ENCODE measurements around the gene TSKS. TPM values are rescaled to one million over a fixed set of nuclear protein-coding genes. Genes with fewer than 3 reads are reported as not detected.
"Not testable (repeated sequence)": the region's sequence is repeated elsewhere in the genome, so short reads cannot be mapped to it uniquely, and the experiment has no call there.

TSKS gene
- total RNA-seq, 1 donor = 1.1 TPM

DNA sequence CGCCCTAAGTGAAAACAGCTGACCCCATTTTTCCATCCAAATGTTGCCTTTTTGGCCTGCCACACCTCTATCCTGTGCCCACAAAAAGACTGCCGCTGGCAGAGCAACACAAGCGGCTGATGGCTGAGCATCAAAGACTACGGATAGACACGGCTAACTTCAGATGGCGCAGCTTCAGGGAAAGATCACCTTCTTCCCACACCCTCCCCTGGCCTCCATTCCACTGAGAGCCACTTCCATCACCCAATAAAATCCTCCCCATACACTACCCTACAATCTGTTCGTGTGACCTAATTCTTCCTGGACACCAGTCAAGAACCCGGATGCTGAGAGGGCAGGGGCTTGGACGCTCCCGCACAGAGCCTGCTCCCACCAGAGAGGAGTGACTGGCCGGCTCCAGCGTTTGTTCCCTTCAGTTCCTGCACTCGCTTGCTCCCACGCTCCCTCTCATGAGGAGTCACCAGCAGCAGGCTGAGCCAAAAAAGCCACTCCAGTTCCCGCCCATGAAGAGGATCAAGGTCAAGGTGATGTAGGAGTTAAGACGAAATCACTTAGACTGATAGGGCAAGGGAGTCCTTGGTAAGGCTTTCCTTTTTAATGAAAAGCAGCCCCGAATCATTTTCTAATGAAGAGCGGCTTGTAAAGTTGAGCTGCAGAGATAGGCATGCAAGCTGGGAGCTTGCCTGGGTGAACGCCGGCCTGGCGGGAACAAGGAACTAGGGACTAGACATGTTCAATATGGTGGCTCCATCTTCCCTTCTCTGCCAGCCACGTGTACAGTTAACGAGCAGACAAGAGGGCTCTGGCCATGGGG is 35.7 kb downstream of the TSKS start:
- DNase-seq (ENCODE audit: low read depth in 2 of 3, low spot score in 2 of 3) = no peak

DNA sequence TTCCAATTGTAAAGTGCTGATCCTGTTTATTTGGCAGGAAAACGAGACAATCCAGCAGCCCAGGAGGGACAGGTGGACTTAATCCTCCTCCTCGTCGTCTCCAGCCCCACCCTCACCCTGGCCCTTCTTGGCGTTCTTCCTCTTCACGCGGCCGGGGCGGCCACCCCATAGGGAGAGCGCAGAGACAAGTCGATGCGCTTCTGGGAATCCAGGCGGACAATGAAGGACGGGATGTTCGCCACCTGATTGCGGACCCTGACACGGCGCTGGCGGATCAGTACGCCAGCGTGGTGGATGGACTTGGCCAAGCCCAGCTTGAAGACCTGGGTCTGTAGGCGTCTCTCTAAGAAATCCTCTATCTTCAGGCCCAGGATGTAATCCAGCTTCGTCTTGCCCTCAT is 43.7 kb downstream of the TSKS start:
- DNase-seq (ENCODE audit: low read depth in 2 of 3, low spot score in 2 of 3) = not testable (repeated sequence)

DNA sequence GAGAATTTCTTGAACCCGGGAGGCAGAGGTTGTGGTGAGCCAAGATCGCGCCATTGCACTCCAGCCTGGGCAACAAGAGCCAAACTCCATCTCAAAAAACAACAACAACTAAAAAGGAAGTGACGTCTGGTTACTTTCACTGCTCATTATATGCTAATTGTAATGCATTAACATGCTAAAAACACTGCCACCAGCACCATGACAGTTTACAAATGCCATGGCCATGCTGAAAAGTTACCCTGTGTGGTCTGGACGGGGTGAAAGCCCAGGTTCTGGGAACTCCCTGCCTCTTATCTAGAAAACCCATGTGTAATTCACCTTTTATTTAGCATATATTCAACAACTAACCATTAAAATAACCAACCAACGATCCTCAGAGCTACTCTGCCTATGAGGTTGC is 44.1 kb downstream of the TSKS start:
- no peak for DNase-seq (ENCODE audit: low read depth in 2 of 3, low spot score in 2 of 3)

DNA sequence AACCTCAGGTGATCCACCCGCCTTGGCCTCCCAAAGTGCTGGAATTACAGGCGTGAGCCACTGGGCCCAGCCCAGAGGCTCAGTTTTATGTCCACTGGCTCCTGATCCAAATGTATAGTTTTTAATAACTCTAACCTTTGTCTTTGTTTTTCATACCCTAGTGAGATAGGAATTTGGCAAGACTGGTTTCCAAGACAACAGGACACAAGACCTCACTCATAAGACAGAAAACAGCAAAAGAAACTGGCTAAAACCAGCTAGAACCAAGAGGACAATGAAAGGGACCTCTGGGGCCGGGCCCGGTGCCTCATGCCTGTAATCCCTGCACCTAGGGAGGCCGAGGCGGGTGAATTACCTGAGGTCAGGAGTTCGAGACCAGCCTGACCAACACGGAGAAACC is 44.6 kb downstream of the TSKS start:
- DNase-seq (ENCODE audit: low read depth in 2 of 3, low spot score in 2 of 3) = peak in 1 of 3 donors; percentile 15

DNA sequence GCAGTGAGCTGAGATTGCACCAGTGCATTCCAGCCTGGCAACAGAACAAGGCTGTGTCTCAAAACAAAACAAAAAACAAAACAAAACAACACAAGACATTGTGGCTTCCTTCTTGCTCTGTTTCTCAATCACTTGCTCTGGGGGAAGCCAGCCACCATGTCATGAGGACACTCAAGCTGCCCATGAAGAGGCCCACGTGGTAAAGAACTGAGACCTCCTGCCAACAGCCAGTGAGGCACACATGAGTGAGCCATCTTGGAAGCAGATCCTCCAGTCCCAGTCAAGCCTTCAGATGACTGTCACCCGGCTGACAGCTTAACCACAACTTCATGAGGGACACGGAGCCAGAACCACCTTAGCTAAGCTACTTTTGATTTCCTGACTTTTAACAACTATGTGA is 47.0 kb downstream of the TSKS start:
- DNase-seq (ENCODE audit: low read depth in 2 of 3, low spot score in 2 of 3) = no peak

DNA sequence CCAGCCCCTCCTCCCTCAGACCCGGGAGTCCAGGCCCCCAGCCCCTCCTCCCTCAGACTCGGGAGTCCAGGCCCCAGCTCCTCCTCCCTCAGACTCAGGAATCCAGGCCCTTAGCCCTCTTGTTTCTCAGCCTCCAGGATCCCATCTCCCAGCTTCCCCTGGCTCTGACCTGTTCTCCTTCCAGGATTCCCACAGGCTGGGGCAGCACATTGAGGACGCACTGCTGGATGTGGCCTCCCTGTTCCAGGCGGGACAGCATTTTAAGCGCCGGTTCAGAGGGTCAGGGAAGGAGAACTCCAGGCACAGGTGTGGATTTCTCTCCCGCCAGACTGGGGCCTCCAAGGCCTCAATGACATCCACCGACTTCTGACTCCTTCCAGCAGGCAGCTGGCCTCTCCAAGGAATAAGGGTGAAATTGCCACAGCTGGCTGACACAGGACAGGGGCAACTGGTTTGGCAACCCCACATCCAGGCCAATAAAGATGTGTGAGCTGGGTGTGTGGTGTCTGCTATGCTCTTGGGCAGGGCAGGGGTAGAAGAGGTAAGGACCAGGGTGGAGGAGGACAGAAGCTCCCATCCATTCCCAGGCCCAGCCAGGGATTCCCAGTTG is 49.8 kb downstream of the TSKS start:
- DNase-seq (ENCODE audit: low read depth in 2 of 3, low spot score in 2 of 3) = no peak

DNA sequence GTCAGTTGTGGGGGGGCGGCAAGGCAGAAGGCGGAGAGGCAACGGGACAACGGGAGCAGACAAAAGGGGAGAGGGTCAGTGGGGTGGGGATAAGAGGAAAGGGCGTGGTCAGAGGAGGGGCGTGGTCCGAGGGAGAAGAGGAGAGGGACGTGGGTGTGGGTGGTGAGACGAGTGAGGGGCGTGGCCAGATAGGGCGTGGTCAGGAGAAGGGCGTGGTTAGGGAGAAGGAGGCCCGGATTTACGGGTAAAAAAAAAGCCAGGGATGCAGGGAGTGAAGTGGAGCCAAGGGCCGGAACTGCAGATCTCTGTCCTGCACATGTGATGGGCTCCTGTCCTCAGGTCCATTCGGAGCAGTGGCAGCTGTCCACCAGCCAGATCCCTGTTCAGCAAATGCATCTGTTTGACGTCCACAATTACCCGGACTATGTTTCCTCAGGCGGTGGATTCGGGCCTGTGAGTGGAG is 50.7 kb downstream of the TSKS start:
- DNase-seq (ENCODE audit: low read depth in 2 of 3, low spot score in 2 of 3) = no peak

DNA sequence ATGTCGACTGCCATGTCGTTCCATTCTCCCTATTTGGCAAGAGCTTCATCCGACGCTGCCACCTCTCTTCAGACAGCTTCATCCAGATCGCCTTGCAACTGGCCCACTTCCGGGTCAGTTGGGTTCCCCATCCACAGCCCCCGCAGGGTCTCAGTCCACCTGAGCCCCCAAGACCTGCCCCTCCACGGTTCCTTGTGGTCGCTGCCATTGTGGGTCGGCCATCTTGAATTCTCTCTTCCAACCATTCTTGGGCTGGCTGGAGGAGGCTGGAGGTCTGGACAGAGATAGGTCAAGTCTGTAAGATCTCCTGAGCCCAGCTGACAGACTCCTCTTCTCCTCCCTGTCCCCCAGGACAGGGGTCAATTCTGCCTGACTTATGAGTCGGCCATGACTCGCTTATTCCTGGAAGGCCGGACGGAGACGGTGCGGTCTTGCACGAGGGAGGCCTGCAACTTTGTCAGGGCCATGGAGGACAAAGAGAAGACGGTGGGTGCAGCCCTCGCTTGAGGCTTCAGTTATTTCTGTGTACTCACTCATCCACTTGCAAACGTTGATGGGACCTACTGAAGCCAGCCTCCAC is 52.6 kb downstream of the TSKS start:
- no peak for DNase-seq (ENCODE audit: low read depth in 2 of 3, low spot score in 2 of 3)

DNA sequence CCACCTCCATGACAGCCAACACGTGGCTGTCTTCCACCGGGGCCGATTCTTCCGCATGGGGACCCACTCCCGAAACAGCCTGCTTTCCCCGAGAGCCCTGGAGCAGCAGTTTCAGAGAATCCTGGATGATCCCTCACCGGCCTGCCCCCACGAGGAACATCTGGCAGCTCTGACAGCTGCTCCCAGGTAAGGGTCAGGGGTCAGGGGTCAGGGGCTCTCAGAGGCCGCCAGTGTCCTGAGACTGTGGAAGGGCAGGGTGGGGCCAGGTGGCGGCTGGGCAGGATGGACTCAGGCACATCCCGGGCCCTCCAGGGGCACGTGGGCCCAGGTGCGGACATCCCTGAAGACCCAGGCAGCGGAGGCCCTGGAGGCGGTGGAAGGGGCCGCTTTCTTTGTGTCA is 57.2 kb downstream of the TSKS start:
- DNase-seq (ENCODE audit: low read depth in 2 of 3, low spot score in 2 of 3) = no peak

DNA sequence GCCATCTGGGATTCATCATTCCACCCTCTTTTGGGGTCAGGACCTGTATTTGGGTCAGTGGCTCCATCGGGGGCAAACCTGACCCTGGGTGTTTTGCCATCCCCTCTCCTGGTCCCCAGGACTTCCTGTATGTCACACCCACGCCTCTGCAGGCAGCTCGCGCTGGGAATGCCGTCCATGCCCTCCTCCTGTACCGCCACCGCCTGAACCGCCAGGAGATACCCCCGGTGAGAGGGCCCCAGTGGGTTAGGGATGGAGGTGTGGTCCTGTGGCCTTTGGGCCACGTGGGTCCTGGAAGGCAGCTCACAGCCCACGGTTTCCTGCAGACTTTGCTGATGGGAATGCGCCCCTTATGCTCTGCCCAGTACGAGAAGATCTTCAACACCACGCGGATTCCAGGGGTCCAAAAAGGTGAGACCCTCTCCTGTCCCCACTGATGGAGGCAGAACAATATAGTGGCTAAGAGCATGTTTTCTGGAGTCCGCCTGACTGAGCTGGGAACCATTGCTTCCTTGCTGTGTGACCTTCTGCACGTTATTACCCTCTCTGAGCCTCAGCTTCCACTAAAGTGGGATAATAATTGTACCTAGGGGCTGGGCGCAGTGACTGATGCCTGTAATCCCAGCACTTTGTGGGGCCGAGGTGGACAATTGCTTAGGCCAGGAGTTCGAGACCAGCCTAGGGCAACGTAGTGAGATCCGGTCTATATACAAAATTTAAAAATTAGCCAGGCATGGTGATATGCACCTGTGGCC is 58.0 kb downstream of the TSKS start:
- no peak for DNase-seq (ENCODE audit: low read depth in 2 of 3, low spot score in 2 of 3)

DNA sequence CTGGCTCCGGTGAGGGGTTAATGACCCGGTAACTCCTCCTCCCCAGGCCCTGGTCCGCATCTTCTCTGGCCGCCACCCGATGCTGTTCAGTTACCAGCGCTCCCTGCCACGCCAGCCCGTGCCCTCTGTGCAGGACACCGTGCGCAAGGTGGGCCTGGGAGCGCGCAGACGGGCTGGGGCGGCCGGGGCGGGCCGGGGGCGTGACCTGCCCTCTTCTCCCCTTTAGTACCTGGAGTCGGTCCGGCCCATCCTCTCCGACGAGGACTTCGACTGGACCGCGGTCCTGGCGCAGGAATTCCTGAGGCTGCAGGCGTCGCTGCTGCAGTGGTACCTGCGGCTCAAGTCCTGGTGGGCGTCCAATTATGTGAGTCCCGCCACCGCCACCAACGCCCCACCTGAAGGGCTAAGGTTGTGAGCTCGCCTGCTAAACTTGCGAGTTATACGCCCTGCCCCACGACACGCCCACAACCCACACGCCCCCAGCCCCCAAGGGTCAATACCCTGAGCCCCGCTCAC is 61.8 kb downstream of the TSKS start:
- DNase-seq (ENCODE audit: low read depth in 2 of 3, low spot score in 2 of 3) = no peak

DNA sequence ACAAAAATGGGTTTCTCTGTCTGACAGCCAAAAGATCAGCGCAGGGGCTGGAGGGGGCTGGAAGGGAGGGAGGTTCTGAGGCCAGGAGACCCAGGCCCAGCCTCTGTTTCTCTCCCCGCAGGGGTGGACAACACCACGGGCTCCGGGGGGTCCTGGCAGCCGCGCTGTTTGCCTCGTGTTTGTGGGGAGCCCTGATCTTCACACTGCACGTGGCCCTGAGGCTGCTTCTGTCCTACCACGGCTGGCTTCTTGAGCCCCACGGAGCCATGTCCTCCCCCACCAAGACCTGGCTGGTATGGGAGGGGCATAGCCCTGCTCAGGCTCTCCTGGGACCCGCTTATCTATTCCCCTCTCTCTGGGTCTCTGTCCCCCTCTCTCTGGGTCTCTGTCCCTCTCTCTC is 62.5 kb downstream of the TSKS start:
- no peak for DNase-seq (ENCODE audit: low read depth in 2 of 3, low spot score in 2 of 3)

DNA sequence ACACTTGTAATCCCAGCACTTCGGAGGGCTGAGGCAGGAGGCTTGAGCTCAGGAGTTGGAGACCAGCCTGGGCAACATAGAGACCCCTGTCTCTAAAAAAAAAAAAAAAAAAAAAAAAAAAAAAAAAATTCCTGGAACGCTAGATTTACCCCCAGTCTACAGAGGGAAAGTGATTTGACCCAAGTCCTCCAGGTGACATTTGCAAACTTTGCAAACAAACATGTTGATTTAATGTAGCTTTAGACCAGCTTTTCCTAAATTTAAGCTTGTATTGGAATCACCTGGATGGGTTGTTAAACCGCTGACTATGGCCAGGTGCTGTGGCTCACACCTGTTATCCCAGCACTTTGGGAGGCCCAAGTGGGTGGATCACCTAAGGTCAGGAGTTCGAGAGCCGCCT is 63.7 kb downstream of the TSKS start:
- no peak for DNase-seq (ENCODE audit: low read depth in 2 of 3, low spot score in 2 of 3)

DNA sequence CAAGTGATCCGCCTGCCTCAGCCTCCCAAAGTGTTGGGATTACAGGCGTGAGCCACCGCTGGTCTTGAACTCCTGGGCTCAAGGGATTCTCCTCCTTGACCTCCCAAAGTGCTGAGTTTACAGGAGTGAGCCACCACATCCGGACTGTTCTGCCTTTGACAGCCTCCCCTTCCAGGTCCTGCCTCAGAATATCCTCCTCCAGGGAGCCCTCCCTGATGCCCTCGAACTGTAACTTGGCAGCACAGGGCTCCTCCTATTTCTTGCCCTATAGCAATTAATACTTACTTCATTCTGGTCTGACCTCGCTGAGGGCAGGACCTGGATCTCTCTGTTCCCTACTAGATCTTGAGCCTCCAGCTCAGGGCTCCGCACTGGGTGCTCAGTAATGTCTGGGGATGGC is 66.2 kb downstream of the TSKS start:
- DNase-seq (ENCODE audit: low read depth in 2 of 3, low spot score in 2 of 3) = no peak

DNA sequence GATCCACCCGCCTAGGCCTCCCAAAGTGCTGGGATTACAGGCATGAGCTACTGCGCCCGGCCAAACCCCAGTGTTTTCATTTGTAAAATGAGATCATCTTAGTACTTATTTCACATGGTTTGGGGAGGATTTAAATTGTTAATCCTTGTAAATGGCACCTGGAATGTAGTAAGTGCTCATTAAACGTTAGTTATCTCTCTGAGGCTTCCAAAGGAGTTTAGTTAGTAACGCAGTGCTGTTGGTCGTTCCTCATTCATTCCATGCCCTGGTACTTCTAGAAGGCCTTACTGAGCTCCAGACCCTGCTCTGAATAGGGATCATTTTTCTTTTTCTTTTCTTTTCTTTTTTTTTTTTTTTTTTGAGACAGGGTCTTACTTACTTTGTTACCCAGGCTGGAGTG is 67.0 kb downstream of the TSKS start:
- no peak for DNase-seq (ENCODE audit: low read depth in 2 of 3, low spot score in 2 of 3)

DNA sequence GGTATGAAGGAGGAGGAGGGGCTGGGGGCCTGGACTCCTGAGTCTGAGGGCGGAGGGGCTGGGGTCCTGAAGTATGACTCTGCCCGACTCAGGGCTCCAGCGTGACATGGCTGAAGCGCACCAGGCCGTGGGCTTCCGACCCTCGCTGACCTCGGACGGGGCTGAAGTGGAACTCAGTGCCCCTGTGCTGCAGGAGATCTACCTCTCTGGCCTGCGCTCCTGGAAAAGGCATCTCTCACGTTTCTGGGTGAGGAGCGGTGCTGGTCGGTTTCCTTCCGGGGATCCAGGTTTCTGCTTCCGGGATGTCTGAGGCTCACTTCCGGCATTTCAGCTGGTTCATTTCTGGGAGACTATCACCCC is 71.0 kb downstream of the TSKS start:
- no peak for DNase-seq (ENCODE audit: low read depth in 2 of 3, low spot score in 2 of 3)

DNA sequence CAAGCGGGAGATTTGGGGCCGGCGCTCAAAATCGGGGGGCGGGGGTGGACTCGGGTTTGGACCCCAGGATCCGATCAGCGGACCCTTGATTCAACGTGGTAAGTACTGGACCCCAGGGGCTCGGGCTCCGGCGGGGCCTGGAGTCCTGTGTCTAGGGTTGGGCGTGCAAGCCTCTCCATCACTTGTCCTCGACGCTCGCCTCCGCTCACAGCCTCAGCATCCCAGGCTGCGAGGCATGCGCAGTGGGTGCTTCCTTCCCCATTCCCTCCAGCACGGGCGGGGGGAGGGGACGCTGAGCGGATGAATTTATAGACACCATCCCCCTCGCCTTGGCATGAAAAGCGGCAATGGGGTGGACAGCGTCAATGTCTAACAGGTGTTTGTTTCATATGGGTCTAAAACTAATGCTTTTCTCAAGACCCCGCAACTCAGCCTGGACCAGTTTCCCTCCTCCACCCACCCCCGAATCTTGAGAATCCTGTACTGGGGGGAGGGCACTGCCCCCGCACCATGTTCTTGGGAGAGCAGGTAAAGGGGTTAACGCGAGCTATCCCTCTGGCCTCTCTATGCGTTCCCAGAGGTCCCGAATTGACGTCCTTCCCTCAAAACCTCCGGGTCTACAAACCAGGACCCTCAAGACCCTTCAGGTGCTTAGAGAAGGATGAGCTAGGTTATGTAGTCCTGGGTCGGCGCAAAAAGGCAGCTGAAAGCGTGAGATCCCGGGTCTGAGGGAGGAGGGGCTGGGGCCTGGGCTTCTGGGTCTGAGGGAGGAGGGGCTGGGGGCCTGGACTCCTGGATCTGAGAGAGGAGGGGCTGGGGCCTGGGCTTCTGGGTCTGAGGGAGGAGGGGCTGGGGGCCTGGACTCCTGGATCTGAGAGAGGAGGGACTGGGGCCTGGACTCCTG is 71.6 kb downstream of the TSKS start:
- peak in 2 of 3 donors; percentile 40 to 47 for DNase-seq (ENCODE audit: low read depth in 2 of 3, low spot score in 2 of 3)

DNA sequence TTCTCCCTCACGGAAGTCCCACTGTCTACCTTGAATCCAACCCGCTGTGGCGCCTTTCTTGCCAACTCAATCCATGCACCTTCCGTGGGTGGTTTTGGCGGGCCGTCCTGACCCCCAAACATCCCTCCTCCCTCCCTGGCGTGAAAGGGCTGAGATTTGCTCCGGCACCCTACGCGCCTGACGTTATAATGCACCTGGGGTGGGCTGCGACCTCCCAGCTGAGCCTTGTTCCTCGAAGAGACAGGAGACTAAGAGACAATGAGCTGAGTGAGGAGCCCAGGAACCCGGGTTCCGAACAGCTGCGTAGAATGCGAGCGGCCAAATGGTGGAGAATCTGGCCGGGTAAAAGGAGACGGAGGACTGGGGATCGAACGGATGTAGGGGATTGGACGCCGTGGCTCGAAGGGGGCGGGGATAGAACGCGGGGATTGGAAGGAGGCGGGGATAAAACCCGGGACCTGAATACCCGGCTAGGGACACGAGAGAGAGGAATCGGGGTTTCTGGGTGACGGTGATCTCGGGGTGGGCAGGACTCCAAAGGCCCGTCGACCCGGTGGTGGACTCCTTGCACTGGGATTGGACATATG is 72.4 kb downstream of the TSKS start, which contains the start of gene CPT1C:
Gene CPT1C, plus strand, starts transcription at position 461 of the 587 bp plus-strand sequence. CDS start 1,137 bp downstream, outside the sequence.
- DNase-seq (ENCODE audit: low read depth in 2 of 3, low spot score in 2 of 3) = peak in 1 of 3 donors; percentile 20

DNA sequence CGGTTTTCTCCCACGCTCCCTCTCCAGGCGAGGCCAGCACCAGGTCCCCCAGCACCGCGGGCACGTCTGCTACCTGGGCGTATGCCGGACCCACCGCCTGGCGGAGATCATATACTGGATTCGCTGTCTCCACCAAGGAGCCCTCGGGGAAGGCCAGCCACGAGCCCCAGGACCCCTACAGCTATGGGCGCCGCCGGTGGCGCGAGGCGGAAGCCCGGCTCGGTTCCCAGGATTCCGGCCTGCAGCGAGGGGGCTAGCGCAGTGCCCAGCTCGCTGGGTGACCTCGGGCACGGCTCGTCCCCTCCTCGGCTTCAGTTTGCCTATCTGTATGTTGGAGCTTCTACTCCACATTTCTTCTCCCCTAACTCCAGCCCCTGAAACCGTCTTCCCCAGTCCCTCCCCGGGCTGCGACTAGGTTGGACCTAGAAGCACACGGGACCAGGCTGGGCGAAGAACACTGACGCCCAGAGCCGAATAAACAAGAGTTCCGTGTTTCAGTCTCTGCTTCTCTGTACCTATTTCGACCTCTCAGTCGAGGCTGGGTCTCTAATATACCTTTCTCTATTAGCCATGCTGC is 72.9 kb downstream of the TSKS start:
- DNase-seq (ENCODE audit: low read depth in 2 of 3, low spot score in 2 of 3) = no peak

Measured in hematopoietic multipotent progenitor cell (in vitro differentiated cells).